SK-N-SH treated with all-trans-retinoic acid at 6 μM for 48 hours (cell line): ENCODE results near the gene BZW2.

ENCODE experiments used
- ATAC-seq: fragments of 200-7000 bp; cut with Tn5 transposase; 3 replicates; pipeline ENCODE4 v1.9.1; 2020; ENCODE audit warnings: mild to moderate bottlenecking, moderate library complexity
- ARNTL ChIP-seq: fragments of 450-650 bp; formaldehyde crosslinking; IDR thresholded peaks from 2 replicates; pipeline ENCODE4 v1.5.0; 2020; ENCODE audit warnings: low read depth, mild to moderate bottlenecking, moderate library complexity, borderline replicate concordance
- CSDC2 ChIP-seq: fragments of 250-450 bp; sonication (Bioruptor Pico); IDR thresholded peaks from 2 replicates; pipeline ENCODE4 v1.5.0; 2020; ENCODE audit warnings: mild to moderate bottlenecking, moderate library complexity
- GLIS3 ChIP-seq: fragments of 250-450 bp; sonication (Bioruptor Pico); IDR thresholded peaks from 2 replicates; pipeline ENCODE4 v1.5.0; 2020; ENCODE audit warnings: mild to moderate bottlenecking, moderate library complexity
- ISL1 ChIP-seq: fragments of 250-450 bp; sonication (Bioruptor Pico); IDR thresholded peaks from 2 replicates; pipeline ENCODE4 v2.1.2; 2022; ENCODE audit warnings: mild to moderate bottlenecking, moderate library complexity
- OSR1 ChIP-seq: fragments of 250-450 bp; sonication (Bioruptor Pico); IDR thresholded peaks from 2 replicates; pipeline ENCODE4 v1.8.0; 2022; ENCODE audit warnings: moderate library complexity, mild to moderate bottlenecking, inconsistent platforms
- PPARA ChIP-seq: fragments of 250-450 bp; sonication (Bioruptor Pico); IDR thresholded peaks from 2 replicates; pipeline ENCODE4 v1.5.0; 2020; ENCODE audit warnings: mild to moderate bottlenecking, borderline replicate concordance
- SNAI2 ChIP-seq: fragments of 250-450 bp; sonication (Bioruptor Pico); IDR thresholded peaks from 2 replicates; pipeline ENCODE4 v1.5.0; 2020; ENCODE audit warnings: mild to moderate bottlenecking, moderate library complexity
- TCF4 ChIP-seq: fragments of 250-450 bp; sonication (Bioruptor Pico); IDR thresholded peaks from 2 replicates; pipeline ENCODE4 v1.8.0; 2021; ENCODE audit warnings: mild to moderate bottlenecking, moderate library complexity, borderline replicate concordance
- ZC3H10 ChIP-seq: fragments of 250-450 bp; sonication (Bioruptor Pico); IDR thresholded peaks from 2 replicates; pipeline ENCODE4 v1.5.1; 2021; ENCODE audit warnings: mild to moderate bottlenecking, moderate library complexity
- ZFP3 ChIP-seq: fragments of 250-450 bp; sonication (Bioruptor Pico); IDR thresholded peaks from 2 replicates; pipeline ENCODE4 v1.5.0; 2020; ENCODE audit warnings: mild to moderate bottlenecking, moderate library complexity
- ZFP30 ChIP-seq: fragments of 450-650 bp; formaldehyde crosslinking; IDR thresholded peaks from 2 replicates; pipeline ENCODE4 v1.5.0; 2022; ENCODE audit warnings: mild to moderate bottlenecking, moderate library complexity
- ZNF70 ChIP-seq: fragments of 450-650 bp; formaldehyde crosslinking; IDR thresholded peaks from 2 replicates; pipeline ENCODE4 v1.5.0; 2020; ENCODE audit warnings: mild to moderate bottlenecking, moderate library complexity
- ZNF8 ChIP-seq: fragments of 450-650 bp; formaldehyde crosslinking; IDR thresholded peaks from 2 replicates; pipeline ENCODE4 v1.5.0; 2020; ENCODE audit warnings: mild to moderate bottlenecking, moderate library complexity
- TF ChIP-seq, protein P1 (sequence below): fragments of 250-450 bp; sonication (Bioruptor Pico); IDR thresholded peaks from 2 replicates; pipeline ENCODE4 v1.8.0; 2021; ENCODE audit warnings: low read depth, mild to moderate bottlenecking, moderate library complexity, borderline replicate concordance
- TF ChIP-seq, protein P2 (sequence below): fragments of 250-450 bp; sonication (Bioruptor Pico); IDR thresholded peaks from 2 replicates; pipeline ENCODE4 v1.8.0; 2020; ENCODE audit warnings: mild to moderate bottlenecking, moderate library complexity, borderline replicate concordance
- TF ChIP-seq, protein P3 (sequence below): fragments of 250-450 bp; sonication (Bioruptor Pico); IDR thresholded peaks from 2 replicates; pipeline ENCODE4 v1.5.0; 2020; ENCODE audit warnings: mild to moderate bottlenecking, moderate library complexity
- TF ChIP-seq, protein P4 (sequence below): fragments of 250-450 bp; sonication (Bioruptor Pico); IDR thresholded peaks from 2 replicates; pipeline ENCODE4 v1.5.1; 2021; ENCODE audit warnings: mild to moderate bottlenecking, moderate library complexity
- TF ChIP-seq, protein P5 (sequence below): fragments of 250-450 bp; sonication (Bioruptor Pico); IDR thresholded peaks from 2 replicates; pipeline ENCODE4 v1.5.1; 2020; ENCODE audit warnings: low read depth, mild to moderate bottlenecking, moderate library complexity

The BZW2 gene

DNA sequence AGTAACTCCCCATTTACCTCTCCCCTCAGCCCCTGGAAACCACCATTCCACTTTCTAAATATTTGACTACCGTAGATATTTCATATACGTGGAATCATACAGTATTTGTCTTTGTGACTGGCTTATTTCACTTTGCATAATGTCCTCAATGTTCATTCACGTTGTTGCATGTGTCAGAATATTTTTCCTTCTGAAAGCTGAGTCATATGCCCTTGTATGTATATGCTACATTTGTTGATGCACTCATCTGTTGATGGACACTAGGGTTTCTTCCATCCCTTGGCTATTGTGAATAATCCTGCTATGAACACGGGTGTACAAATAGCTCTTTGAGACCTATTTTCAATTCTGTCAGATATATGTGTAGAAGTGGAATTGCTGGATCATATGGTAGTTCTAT lies 81.8 kb downstream of the BZW2 start:
- ATAC-seq = no peak
- TF ChIP-seq ZNF70 (CRISPR knock-in tag) = no peak
- TF ChIP-seq, protein P1, sequence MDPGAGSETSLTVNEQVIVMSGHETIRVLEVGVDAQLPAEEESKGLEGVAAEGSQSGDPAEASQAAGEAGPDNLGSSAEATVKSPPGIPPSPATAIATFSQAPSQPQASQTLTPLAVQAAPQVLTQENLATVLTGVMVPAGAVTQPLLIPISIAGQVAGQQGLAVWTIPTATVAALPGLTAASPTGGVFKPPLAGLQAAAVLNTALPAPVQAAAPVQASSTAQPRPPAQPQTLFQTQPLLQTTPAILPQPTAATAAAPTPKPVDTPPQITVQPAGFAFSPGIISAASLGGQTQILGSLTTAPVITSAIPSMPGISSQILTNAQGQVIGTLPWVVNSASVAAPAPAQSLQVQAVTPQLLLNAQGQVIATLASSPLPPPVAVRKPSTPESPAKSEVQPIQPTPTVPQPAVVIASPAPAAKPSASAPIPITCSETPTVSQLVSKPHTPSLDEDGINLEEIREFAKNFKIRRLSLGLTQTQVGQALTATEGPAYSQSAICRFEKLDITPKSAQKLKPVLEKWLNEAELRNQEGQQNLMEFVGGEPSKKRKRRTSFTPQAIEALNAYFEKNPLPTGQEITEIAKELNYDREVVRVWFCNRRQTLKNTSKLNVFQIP (CRISPR knock-in tag) = no peak
- TF ChIP-seq PPARA (CRISPR knock-in tag) = no peak
- no peak for TF ChIP-seq OSR1 (CRISPR knock-in tag)
- no peak for TF ChIP-seq ARNTL (CRISPR knock-in tag)
- TF ChIP-seq ZFP3 (CRISPR knock-in tag) = no peak
- no peak for TF ChIP-seq ISL1

DNA sequence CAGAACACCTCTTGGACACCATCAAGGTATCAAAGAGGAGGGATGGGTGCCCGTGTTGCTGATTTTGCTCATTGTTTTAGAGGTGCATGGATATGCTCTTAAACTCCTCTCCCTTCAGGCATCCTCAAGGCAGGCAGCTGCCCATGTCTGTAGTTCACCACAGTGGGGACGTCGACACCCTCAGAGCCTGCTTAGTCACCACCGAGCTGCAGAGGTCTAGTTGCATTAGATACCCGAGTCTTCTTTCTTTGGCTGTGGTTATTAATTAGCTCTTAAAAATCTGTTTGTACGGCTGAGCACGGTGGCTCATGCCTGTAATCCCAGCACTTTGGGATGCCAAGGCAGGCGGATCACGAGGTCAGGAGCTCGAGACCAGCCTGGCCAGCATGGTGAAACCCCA lies 82.8 kb downstream of the BZW2 start:
- no peak for ATAC-seq
- TF ChIP-seq OSR1 (CRISPR knock-in tag) = no peak
- TF ChIP-seq PPARA (CRISPR knock-in tag) = no peak
- TF ChIP-seq SNAI2 (CRISPR knock-in tag) = no peak
- no peak for TF ChIP-seq ARNTL (CRISPR knock-in tag)
- TF ChIP-seq, protein P1 (CRISPR knock-in tag) = no peak
- no peak for TF ChIP-seq TCF4 (CRISPR knock-in tag)
- TF ChIP-seq, protein P2, sequence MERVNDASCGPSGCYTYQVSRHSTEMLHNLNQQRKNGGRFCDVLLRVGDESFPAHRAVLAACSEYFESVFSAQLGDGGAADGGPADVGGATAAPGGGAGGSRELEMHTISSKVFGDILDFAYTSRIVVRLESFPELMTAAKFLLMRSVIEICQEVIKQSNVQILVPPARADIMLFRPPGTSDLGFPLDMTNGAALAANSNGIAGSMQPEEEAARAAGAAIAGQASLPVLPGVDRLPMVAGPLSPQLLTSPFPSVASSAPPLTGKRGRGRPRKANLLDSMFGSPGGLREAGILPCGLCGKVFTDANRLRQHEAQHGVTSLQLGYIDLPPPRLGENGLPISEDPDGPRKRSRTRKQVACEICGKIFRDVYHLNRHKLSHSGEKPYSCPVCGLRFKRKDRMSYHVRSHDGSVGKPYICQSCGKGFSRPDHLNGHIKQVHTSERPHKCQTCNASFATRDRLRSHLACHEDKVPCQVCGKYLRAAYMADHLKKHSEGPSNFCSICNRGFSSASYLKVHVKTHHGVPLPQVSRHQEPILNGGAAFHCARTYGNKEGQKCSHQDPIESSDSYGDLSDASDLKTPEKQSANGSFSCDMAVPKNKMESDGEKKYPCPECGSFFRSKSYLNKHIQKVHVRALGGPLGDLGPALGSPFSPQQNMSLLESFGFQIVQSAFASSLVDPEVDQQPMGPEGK = no peak
- TF ChIP-seq, protein P3, sequence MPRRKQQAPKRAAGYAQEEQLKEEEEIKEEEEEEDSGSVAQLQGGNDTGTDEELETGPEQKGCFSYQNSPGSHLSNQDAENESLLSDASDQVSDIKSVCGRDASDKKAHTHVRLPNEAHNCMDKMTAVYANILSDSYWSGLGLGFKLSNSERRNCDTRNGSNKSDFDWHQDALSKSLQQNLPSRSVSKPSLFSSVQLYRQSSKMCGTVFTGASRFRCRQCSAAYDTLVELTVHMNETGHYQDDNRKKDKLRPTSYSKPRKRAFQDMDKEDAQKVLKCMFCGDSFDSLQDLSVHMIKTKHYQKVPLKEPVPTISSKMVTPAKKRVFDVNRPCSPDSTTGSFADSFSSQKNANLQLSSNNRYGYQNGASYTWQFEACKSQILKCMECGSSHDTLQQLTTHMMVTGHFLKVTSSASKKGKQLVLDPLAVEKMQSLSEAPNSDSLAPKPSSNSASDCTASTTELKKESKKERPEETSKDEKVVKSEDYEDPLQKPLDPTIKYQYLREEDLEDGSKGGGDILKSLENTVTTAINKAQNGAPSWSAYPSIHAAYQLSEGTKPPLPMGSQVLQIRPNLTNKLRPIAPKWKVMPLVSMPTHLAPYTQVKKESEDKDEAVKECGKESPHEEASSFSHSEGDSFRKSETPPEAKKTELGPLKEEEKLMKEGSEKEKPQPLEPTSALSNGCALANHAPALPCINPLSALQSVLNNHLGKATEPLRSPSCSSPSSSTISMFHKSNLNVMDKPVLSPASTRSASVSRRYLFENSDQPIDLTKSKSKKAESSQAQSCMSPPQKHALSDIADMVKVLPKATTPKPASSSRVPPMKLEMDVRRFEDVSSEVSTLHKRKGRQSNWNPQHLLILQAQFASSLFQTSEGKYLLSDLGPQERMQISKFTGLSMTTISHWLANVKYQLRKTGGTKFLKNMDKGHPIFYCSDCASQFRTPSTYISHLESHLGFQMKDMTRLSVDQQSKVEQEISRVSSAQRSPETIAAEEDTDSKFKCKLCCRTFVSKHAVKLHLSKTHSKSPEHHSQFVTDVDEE (CRISPR knock-in tag) = no peak
- no peak for TF ChIP-seq ZC3H10 (CRISPR knock-in tag)
- TF ChIP-seq, protein P4, sequence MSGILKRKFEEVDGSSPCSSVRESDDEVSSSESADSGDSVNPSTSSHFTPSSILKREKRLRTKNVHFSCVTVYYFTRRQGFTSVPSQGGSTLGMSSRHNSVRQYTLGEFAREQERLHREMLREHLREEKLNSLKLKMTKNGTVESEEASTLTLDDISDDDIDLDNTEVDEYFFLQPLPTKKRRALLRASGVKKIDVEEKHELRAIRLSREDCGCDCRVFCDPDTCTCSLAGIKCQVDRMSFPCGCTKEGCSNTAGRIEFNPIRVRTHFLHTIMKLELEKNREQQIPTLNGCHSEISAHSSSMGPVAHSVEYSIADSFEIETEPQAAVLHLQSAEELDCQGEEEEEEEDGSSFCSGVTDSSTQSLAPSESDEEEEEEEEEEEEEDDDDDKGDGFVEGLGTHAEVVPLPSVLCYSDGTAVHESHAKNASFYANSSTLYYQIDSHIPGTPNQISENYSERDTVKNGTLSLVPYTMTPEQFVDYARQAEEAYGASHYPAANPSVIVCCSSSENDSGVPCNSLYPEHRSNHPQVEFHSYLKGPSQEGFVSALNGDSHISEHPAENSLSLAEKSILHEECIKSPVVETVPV (CRISPR knock-in tag) = no peak

DNA sequence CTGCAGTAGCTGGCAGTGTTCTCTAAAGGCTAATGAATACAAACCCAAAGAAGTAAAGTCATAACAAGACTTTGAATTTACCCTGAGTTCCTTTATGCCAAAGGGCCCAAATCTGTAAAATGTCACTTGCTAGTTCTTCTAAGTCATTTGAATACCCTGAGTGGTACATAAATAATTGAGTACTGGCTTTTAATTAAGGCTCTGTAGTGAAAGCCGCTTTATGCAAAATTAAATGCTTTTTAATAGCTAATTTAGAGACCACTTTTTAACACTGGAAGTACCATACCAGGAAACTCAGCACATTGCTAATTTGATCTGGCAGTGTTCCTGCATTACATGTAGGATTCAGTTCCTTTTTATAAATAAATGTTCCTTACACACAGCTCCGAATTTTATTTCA lies 83.6 kb downstream of the BZW2 start:
- TF ChIP-seq, protein P1 (CRISPR knock-in tag) = no peak
- TF ChIP-seq, protein P3 (CRISPR knock-in tag) = no peak
- TF ChIP-seq ZFP3 (CRISPR knock-in tag) (no peak), CSDC2 (CRISPR knock-in tag) (no peak), ZNF8 (CRISPR knock-in tag) (no peak), OSR1 (CRISPR knock-in tag) (no peak), GLIS3 (no peak), ZNF70 (CRISPR knock-in tag) (no peak), ARNTL (CRISPR knock-in tag) (no peak), ZFP30 (CRISPR knock-in tag) (no peak)
- TF ChIP-seq, protein P5, sequence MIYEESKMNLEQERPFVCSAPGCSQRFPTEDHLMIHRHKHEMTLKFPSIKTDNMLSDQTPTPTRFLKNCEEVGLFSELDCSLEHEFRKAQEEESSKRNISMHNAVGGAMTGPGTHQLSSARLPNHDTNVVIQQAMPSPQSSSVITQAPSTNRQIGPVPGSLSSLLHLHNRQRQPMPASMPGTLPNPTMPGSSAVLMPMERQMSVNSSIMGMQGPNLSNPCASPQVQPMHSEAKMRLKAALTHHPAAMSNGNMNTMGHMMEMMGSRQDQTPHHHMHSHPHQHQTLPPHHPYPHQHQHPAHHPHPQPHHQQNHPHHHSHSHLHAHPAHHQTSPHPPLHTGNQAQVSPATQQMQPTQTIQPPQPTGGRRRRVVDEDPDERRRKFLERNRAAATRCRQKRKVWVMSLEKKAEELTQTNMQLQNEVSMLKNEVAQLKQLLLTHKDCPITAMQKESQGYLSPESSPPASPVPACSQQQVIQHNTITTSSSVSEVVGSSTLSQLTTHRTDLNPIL (CRISPR knock-in tag) = no peak
- ATAC-seq = no peak
